Measurements from ENCODE around the gene CA10.

DNA sequence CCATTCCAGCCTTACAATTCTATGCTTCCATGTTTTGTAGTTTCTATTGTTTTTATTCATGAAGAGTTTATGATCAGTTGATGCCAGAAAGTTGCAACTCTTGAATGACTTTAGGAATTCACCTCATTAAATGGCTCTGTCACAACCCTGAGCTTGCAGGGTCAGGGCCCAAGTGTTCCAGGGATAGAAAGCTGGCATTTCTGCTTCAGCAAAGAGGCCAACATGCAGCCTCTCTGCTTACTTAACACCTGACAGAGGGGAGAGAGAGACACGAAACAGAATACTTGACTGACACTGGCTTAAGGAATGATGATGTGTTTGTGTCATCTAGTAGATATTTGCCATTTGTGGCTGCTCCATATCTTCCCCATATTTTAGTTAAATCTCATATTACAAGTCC, 328.1 kb downstream of the CA10 start:
- TF ChIP-seq EZH2 (IDR thresholded peaks at IDR 0.05; ENCODE audit: borderline replicate concordance, low read depth, low read length, severe bottlenecking), result no peak
- TF ChIP-seq, protein P1, sequence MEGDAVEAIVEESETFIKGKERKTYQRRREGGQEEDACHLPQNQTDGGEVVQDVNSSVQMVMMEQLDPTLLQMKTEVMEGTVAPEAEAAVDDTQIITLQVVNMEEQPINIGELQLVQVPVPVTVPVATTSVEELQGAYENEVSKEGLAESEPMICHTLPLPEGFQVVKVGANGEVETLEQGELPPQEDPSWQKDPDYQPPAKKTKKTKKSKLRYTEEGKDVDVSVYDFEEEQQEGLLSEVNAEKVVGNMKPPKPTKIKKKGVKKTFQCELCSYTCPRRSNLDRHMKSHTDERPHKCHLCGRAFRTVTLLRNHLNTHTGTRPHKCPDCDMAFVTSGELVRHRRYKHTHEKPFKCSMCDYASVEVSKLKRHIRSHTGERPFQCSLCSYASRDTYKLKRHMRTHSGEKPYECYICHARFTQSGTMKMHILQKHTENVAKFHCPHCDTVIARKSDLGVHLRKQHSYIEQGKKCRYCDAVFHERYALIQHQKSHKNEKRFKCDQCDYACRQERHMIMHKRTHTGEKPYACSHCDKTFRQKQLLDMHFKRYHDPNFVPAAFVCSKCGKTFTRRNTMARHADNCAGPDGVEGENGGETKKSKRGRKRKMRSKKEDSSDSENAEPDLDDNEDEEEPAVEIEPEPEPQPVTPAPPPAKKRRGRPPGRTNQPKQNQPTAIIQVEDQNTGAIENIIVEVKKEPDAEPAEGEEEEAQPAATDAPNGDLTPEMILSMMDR (IDR thresholded peaks at IDR 0.05; ENCODE audit: borderline replicate concordance, extremely low read depth, low read length, poor library complexity, severe bottlenecking), result no peak

All from DND-41 (cell line).